ENCODE results near the gene KRTDAP. TPM values are rescaled to one million over a fixed set of nuclear protein-coding genes. Genes with fewer than 3 reads are reported as not detected.

The KRTDAP gene
- total and polyA plus RNA-seq, 9 of the 15 experiments (the other 6 are each of a cell fraction or from before 2014, with no cell fraction given) = not detected

DNA sequence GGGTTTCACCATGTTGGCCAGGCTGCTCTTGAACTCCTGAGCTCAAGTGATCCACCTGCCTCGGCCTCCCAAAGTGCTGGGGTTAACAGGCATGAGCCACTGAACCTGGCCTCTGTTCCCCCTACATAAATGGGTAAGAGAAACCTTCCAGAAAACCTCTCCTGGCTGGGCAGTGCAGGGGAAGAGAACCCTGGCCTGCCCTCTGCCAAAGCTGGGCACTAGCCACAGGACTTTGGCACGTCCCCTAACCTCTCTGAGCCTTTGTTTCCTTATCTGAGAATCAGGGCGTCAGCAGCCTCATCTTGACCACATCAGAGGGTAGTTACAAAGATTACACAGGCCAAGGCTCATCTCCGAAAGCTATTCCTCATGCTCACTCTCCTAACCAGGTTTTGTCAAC is 35.6 kb upstream of the KRTDAP start (continued):
- TF ChIP-seq ETV6 (IDR thresholded peaks at IDR 0.05; ENCODE audit: borderline replicate concordance in 1 of 2, low read depth in 2 of 2, low read length in 1 of 2) = no peak
- no peak for TF ChIP-seq ETV6 (CRISPR knock-in tag; IDR thresholded peaks at IDR 0.05; ENCODE audit: borderline replicate concordance)
- TF ChIP-seq CBX2 (IDR thresholded peaks at IDR 0.05; ENCODE audit: insufficient read depth, low read length, poor library complexity, severe bottlenecking) = no peak
- TF ChIP-seq ZNF76 (CRISPR knock-in tag; IDR thresholded peaks at IDR 0.05; ENCODE audit: borderline replicate concordance) = no peak
- no peak for TF ChIP-seq SUPT5H (IDR thresholded peaks at IDR 0.05)
- TF ChIP-seq FUS (optimal IDR thresholded peaks at IDR 0.05; ENCODE audit: low read depth, low read length) = no peak
- TF ChIP-seq ZNF830 (CRISPR knock-in tag; IDR thresholded peaks at IDR 0.05) = no peak
- TF ChIP-seq PPARD (CRISPR knock-in tag; IDR thresholded peaks at IDR 0.05) = no peak
- TF ChIP-seq, protein P1, sequence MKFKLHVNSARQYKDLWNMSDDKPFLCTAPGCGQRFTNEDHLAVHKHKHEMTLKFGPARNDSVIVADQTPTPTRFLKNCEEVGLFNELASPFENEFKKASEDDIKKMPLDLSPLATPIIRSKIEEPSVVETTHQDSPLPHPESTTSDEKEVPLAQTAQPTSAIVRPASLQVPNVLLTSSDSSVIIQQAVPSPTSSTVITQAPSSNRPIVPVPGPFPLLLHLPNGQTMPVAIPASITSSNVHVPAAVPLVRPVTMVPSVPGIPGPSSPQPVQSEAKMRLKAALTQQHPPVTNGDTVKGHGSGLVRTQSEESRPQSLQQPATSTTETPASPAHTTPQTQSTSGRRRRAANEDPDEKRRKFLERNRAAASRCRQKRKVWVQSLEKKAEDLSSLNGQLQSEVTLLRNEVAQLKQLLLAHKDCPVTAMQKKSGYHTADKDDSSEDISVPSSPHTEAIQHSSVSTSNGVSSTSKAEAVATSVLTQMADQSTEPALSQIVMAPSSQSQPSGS (CRISPR knock-in tag; IDR thresholded peaks at IDR 0.05) = no peak
- no peak for TF ChIP-seq STAT5B (CRISPR knock-in tag; IDR thresholded peaks at IDR 0.05)
- no peak for TF ChIP-seq TEAD2 (tag; IDR thresholded peaks at IDR 0.05)

Data from K562 (cell line).